WTC11 (cell line): ENCODE data around the gene TTLL10. TPM values are rescaled to one million over a fixed set of nuclear protein-coding genes. Genes with fewer than 3 reads are reported as not detected.

Experiments used
- ATAC-seq: fragments of 200-7000 bp; cut with Tn5 transposase; 2 replicates; pipeline ENCODE4 v1.10.0; 2021; ENCODE audit warnings: mild to moderate bottlenecking, moderate library complexity
- CTCF ChIA-PET: fragments of 300-600 bp; sonication (Branson Sonifier 250); formaldehyde crosslinking; loops from one replicate; lab custom pipeline; 2021; ENCODE audit warnings: antibody characterized with exemption; lab: Charles Lee
- POLR2A ChIA-PET: fragments of 350-600 bp; sonication (Branson Sonifier 250); formaldehyde crosslinking; loops from one replicate; lab custom pipeline; 2021; ENCODE audit warnings: antibody characterized with exemption; lab: Charles Lee
- DNase-seq: peaks from one replicate; pipeline ENCODE4 v3.0.0; 2021; ENCODE audit warnings: low spot score
- H3K27ac Mint-ChIP-seq: 2 replicates; pipeline ENCODE4 v1.8.0; 2021; ENCODE audit warnings: mixed read lengths
- H3K27me3 Mint-ChIP-seq: 2 replicates; pipeline ENCODE4 v1.8.0; 2021; ENCODE audit warnings: low read depth, mild to moderate bottlenecking, moderate library complexity, mixed read lengths
- H3K36me3 Mint-ChIP-seq: 2 replicates; pipeline ENCODE4 v1.8.0; 2021; ENCODE audit warnings: mixed read lengths
- H3K4me1 Mint-ChIP-seq: 2 replicates; pipeline ENCODE4 v1.8.0; 2022; ENCODE audit warnings: mixed read lengths
- H3K4me3 Mint-ChIP-seq: 2 replicates; pipeline ENCODE4 v1.8.0; 2021; ENCODE audit warnings: mild to moderate bottlenecking, moderate library complexity, mixed read lengths
- H3K9me3 Mint-ChIP-seq: 2 replicates; pipeline ENCODE4 v1.8.0; 2021; ENCODE audit warnings: mixed read lengths
- CBFB ChIP-seq: sonication (generic); formaldehyde crosslinking; IDR thresholded peaks from 2 replicates; pipeline ENCODE4 v1.8.1; 2022; ENCODE audit warnings: mild to moderate bottlenecking, low read depth, missing genetic modification reagents
- CREM ChIP-seq: sonication (generic); formaldehyde crosslinking; IDR thresholded peaks from 2 replicates; pipeline ENCODE4 v1.8.1; 2022; ENCODE audit warnings: mild to moderate bottlenecking, missing genetic modification reagents, moderate library complexity
- ETV6 ChIP-seq: sonication (generic); formaldehyde crosslinking; IDR thresholded peaks from 2 replicates; pipeline ENCODE4 v1.8.1; 2022; ENCODE audit warnings: mild to moderate bottlenecking, missing genetic modification reagents
- MXD4 ChIP-seq: fragments of 250-450 bp; sonication (Bioruptor Pico); IDR thresholded peaks from 2 replicates; pipeline ENCODE4 v1.8.0; 2021; ENCODE audit warnings: mild to moderate bottlenecking, moderate library complexity, borderline replicate concordance
- MYBL2 ChIP-seq: sonication (generic); formaldehyde crosslinking; IDR thresholded peaks from 2 replicates; pipeline ENCODE4 v1.8.1; 2023; ENCODE audit warnings: mild to moderate bottlenecking, moderate library complexity, missing genetic modification reagents
- NFYB ChIP-seq: sonication (generic); formaldehyde crosslinking; conservative IDR thresholded peaks from 2 replicates; pipeline ENCODE4 v1.8.0; 2022; ENCODE audit warnings: low read depth, missing genetic modification reagents
- NR2C2 ChIP-seq: sonication (generic); formaldehyde crosslinking; IDR thresholded peaks from 2 replicates; pipeline ENCODE4 v1.8.0; 2022; ENCODE audit warnings: mild to moderate bottlenecking, missing genetic modification reagents
- NR3C1 ChIP-seq: sonication (generic); formaldehyde crosslinking; conservative IDR thresholded peaks from 2 replicates; pipeline ENCODE4 v1.8.1; 2023; ENCODE audit warnings: low read depth, mild to moderate bottlenecking, missing genetic modification reagents
- TCF7 ChIP-seq: sonication (generic); formaldehyde crosslinking; IDR thresholded peaks from 2 replicates; pipeline ENCODE4 v1.8.0; 2022; ENCODE audit warnings: mild to moderate bottlenecking, low read depth, missing genetic modification reagents, moderate library complexity
- TEAD4 ChIP-seq: sonication (generic); formaldehyde crosslinking; IDR thresholded peaks from 2 replicates; pipeline ENCODE4 v1.8.0; 2022; ENCODE audit warnings: mild to moderate bottlenecking, missing genetic modification reagents
- ZNF121 ChIP-seq: sonication (generic); formaldehyde crosslinking; IDR thresholded peaks from 2 replicates; pipeline ENCODE4 v1.8.0; 2023; ENCODE audit warnings: missing genetic modification reagents
- total RNA-seq: library from RNA; stranded (reverse); gene quantifications from 3 replicates; pipeline ENCODE4 v1.2.3, GENCODE V29; 2021
- TF ChIP-seq, protein P1 (sequence below): sonication (generic); formaldehyde crosslinking; conservative IDR thresholded peaks from 2 replicates; pipeline ENCODE4 v1.8.1; 2022; ENCODE audit warnings: mild to moderate bottlenecking, missing genetic modification reagents
- TF ChIP-seq, protein P2 (sequence below): sonication (generic); formaldehyde crosslinking; IDR thresholded peaks from 2 replicates; pipeline ENCODE4 v1.8.0; 2023; ENCODE audit warnings: mild to moderate bottlenecking, missing genetic modification reagents
- TF ChIP-seq, protein P3 (sequence below): sonication (generic); formaldehyde crosslinking; IDR thresholded peaks from 2 replicates; pipeline ENCODE4 v1.8.0; 2023; ENCODE audit warnings: missing genetic modification reagents
- TF ChIP-seq, protein P4 (sequence below): sonication (generic); formaldehyde crosslinking; IDR thresholded peaks from 2 replicates; pipeline ENCODE4 v1.8.1; 2023; ENCODE audit warnings: mild to moderate bottlenecking, missing genetic modification reagents, moderate library complexity
- TF ChIP-seq, protein P5 (sequence below): sonication (generic); formaldehyde crosslinking; IDR thresholded peaks from 2 replicates; pipeline ENCODE4 v1.8.1; 2022; ENCODE audit warnings: low read depth, missing genetic modification reagents, borderline replicate concordance
- TF ChIP-seq, protein P6 (sequence below): fragments of 250-450 bp; sonication (Bioruptor Pico); conservative IDR thresholded peaks from 2 replicates; pipeline ENCODE4 v1.9.0; 2021; ENCODE audit warnings: mild to moderate bottlenecking

The TTLL10 gene
- total RNA-seq, 1 experiment from 2014 or later = 1.1 TPM

DNA sequence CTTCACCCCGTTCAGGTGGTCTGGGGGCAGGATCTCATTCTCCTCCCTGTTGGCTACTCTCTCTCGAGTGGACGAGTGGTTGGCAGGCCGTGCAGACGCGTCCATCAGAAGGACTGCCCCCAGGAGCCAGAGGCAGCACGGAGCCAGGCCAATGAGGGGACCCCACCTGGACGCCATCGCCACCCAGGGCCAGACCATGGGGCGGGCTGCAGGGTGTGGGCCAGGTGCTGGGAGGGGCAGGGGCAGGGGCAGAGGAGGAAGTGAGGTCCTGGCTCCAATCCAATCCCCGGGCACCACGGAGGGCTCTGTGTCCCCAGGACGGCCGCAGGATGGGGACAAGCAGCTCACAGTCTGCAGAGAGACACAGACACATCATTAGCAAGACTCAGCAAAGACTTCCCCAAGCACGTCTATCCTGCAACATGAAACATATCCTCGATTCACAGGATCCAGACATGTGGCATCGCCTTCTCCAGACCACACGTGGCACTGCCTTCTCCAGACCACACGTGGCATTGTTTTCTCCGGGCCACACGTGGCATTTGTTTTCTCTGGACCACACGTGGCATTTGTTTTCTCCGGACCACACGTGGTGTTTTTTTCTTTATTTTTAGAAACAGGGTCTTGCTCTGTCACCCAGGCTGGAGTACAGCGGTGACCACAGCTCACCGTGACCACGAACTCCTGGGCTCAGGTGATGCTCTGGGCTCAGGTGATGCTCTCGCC, 55.1 kb downstream of the TTLL10 start:
- Mint-ChIP-seq H3K4me1 (peaks cover 10% of the 10 kb centered on the region), H3K36me3 (peaks cover 16% of the 10 kb centered on the region), H3K9me3 (peaks cover 3% of the 10 kb centered on the region; the same call in 1 of the 2 replicates)
- no peak for DNase-seq
- CTCF ChIA-PET = interaction anchor here (1.5 kb wide), 1 partner anchor 106 kb away, joined by 3 read pairs; no protein-coding TSS in a partner anchor
- TF ChIP-seq, protein P1, sequence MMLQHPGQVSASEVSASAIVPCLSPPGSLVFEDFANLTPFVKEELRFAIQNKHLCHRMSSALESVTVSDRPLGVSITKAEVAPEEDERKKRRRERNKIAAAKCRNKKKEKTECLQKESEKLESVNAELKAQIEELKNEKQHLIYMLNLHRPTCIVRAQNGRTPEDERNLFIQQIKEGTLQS (CRISPR knock-in tag) = no peak
- no peak for TF ChIP-seq MXD4
- TF ChIP-seq, protein P2, sequence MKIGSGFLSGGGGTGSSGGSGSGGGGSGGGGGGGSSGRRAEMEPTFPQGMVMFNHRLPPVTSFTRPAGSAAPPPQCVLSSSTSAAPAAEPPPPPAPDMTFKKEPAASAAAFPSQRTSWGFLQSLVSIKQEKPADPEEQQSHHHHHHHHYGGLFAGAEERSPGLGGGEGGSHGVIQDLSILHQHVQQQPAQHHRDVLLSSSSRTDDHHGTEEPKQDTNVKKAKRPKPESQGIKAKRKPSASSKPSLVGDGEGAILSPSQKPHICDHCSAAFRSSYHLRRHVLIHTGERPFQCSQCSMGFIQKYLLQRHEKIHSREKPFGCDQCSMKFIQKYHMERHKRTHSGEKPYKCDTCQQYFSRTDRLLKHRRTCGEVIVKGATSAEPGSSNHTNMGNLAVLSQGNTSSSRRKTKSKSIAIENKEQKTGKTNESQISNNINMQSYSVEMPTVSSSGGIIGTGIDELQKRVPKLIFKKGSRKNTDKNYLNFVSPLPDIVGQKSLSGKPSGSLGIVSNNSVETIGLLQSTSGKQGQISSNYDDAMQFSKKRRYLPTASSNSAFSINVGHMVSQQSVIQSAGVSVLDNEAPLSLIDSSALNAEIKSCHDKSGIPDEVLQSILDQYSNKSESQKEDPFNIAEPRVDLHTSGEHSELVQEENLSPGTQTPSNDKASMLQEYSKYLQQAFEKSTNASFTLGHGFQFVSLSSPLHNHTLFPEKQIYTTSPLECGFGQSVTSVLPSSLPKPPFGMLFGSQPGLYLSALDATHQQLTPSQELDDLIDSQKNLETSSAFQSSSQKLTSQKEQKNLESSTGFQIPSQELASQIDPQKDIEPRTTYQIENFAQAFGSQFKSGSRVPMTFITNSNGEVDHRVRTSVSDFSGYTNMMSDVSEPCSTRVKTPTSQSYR = no peak
- no peak for TF ChIP-seq CBFB
- TF ChIP-seq NR3C1 (CRISPR knock-in tag) = no peak
- TF ChIP-seq TCF7 = no peak
- TF ChIP-seq CREM (CRISPR knock-in tag) = no peak
- TF ChIP-seq, all 79 proteins: peak for 0
- Mint-ChIP-seq H3K27ac (no peak overlapping the region), H3K27me3 (no peaks in the 10 kb centered on the region), H3K4me3 (no peak overlapping the region)
- POLR2A ChIA-PET = no interaction called here
- ATAC-seq = no peak

DNA sequence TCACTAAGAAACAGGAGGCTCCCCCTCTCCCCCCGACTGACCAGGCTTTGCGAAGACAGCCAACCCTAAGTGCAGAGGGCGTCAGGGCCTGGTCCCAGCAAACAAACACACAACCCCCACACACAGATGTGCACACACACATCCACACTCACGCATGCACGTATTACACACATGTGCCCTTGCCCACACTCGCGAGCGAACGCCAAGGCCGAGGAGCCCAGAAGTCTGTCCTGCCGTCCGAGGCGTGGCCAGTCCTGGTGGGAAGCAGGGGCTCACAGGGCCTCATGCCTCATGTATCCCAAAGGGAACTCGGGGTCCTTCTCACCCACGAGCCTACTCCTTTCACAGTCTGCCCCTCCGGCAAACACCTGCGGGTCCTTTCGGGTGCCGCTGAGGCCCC, 56.1 kb downstream of the TTLL10 start:
- ATAC-seq (no peak), DNase-seq (no peak)
- CTCF ChIA-PET = interaction anchor here (1.5 kb wide), 1 partner anchor 107 kb away, joined by 3 read pairs; no protein-coding TSS in a partner anchor
- Mint-ChIP-seq H3K4me1 (peaks cover 10% of the 10 kb centered on the region), H3K27ac (peak overlapping the region; percentile 57; the same call in 1 of the 2 replicates), H3K36me3 (peaks cover 15% of the 10 kb centered on the region), H3K9me3 (peaks cover 3% of the 10 kb centered on the region; the same call in 1 of the 2 replicates), H3K27me3 (no peaks in the 10 kb centered on the region), H3K4me3 (peak overlapping the region; percentile 12; the same call in 1 of the 2 replicates)
- TF ChIP-seq ZNF121 (CRISPR knock-in tag) (no peak), MYBL2 (no peak), TEAD4 (no peak), ETV6 (CRISPR knock-in tag) (no peak), NR2C2 (no peak), NFYB (no peak)
- TF ChIP-seq, protein P3, sequence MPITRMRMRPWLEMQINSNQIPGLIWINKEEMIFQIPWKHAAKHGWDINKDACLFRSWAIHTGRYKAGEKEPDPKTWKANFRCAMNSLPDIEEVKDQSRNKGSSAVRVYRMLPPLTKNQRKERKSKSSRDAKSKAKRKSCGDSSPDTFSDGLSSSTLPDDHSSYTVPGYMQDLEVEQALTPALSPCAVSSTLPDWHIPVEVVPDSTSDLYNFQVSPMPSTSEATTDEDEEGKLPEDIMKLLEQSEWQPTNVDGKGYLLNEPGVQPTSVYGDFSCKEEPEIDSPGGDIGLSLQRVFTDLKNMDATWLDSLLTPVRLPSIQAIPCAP = no peak
- TF ChIP-seq, protein P4, sequence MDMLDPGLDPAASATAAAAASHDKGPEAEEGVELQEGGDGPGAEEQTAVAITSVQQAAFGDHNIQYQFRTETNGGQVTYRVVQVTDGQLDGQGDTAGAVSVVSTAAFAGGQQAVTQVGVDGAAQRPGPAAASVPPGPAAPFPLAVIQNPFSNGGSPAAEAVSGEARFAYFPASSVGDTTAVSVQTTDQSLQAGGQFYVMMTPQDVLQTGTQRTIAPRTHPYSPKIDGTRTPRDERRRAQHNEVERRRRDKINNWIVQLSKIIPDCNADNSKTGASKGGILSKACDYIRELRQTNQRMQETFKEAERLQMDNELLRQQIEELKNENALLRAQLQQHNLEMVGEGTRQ (CRISPR knock-in tag) = no peak
- TF ChIP-seq, protein P5, sequence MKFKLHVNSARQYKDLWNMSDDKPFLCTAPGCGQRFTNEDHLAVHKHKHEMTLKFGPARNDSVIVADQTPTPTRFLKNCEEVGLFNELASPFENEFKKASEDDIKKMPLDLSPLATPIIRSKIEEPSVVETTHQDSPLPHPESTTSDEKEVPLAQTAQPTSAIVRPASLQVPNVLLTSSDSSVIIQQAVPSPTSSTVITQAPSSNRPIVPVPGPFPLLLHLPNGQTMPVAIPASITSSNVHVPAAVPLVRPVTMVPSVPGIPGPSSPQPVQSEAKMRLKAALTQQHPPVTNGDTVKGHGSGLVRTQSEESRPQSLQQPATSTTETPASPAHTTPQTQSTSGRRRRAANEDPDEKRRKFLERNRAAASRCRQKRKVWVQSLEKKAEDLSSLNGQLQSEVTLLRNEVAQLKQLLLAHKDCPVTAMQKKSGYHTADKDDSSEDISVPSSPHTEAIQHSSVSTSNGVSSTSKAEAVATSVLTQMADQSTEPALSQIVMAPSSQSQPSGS (CRISPR knock-in tag) = no peak
- TF ChIP-seq, protein P6, sequence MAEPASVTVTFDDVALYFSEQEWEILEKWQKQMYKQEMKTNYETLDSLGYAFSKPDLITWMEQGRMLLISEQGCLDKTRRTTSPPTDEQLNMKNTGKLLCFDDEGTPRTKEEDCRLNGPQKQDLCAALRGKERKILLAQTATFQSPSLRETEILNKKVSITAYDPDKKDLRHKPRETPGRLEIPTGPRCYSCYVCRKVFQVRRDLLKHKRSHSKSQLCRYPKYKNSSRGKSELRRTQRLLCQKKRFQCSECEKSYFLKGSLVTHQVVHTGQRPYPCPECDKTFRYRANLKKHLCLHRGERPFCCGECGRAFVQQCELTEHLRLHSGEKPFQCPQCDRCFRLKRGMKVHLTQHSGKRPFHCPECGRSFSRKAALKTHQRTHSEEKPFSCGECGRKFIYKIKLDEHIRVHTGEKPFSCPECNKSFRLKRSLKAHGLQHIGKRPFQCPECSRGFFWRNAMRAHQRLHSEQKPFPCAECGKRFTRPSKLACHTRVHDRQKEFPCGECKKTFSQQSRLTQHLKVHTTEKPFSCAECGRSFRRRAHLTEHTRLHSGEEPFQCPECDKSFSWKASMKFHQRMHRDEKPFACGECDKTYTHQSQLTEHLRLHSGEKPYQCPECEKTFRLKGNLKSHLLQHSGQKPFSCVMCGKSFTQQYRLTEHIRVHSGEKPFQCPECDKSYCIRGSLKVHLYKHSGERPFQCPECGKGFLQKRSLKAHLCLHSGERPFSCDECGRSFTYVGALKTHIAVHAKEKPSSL (CRISPR knock-in tag) = no peak
- POLR2A ChIA-PET = no interaction called here
